ENCODE measurements around the gene KIAA1958. TPM values are rescaled to one million over a fixed set of nuclear protein-coding genes. Genes with fewer than 3 reads are reported as not detected.

The KIAA1958 gene
- total RNA-seq, 1 experiment from 2014 or later: 4.2 TPM

DNA sequence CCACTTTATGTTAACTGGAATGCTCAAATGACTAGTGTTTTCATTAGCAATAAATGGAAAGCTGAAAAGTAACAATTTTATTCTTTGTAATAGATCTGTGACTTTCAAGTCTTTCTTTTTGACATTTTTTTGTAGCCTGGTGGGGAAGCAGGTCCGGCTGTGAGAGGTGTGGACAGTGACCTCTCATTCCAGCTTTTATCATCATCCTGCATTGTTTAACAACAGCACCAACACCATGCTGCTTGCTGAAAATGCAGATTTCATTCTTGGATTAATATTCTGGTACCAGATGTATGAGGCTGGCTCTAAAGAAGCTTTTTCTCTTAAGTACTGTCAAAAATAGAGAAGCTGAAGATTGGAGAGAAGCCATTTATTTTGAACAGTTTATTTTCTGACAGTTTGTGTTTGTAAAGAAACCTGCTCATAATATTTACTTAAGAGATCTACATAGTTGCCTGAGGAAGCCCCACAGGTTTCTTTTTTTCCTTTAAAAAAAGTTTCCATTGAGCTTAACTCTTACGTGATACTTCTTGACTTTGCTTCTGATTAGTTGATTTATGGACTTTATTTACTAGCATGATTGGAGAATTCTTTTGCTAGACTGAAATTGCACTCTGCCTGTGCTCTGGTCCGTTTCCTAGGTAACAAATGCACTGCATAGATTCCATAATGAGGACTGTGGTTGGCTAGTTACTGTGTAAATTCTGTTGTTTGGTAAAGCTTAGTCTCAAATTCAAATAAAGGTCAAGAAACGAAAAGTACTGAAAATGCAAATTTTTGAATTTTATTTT is 3.4 kb downstream of the KIAA1958 start:
- no peak overlapping the region for H3K4me2 ChIP-seq (ENCODE audit: low read length)
- ATAC-seq: no peak
- no peaks in the 10 kb centered on the region for H3K9me3 ChIP-seq (ENCODE audit: low read length)
- DNase-seq: no peak
- no peak overlapping the region for H2AFZ ChIP-seq (ENCODE audit: low read length)
- no peak overlapping the region for H3K27ac ChIP-seq (ENCODE audit: low read length)
- peaks cover 14% of the 10 kb centered on the region for H3K4me1 ChIP-seq (ENCODE audit: insufficient read depth, low read length)
- CTCF ChIA-PET: no interaction called here
- H3K27me3 ChIP-seq (ENCODE audit: low read length): no peaks in the 10 kb centered on the region
- no TSS peak for BruUV-seq (replicated peaks)
- intact Hi-C loops (cut with micrococcal nuclease): loop anchor here (10.0 kb wide), 1 partner anchor 105 kb away; the partner anchor contains the start of gene HSDL2
- H3K9me2 ChIP-seq (replicated peaks; ENCODE audit: low read length): no peaks in the 10 kb centered on the region
- peaks cover 19% of the 10 kb centered on the region for H3K36me3 ChIP-seq (ENCODE audit: low read depth, low read length)
- POLR2A ChIA-PET (ENCODE audit: unreplicated experiment): no interaction called here
- peaks cover 39% of the 10 kb centered on the region for H3K79me2 ChIP-seq (ENCODE audit: low read length)
- no peaks in the 10 kb centered on the region for H3F3A ChIP-seq (ENCODE audit: low read length, unreplicated experiment)
- TF ChIP-seq EZH2phosphoT487 (IDR thresholded peaks at IDR 0.05; ENCODE audit: borderline replicate concordance, low read length) (no peak), EZH2 (IDR thresholded peaks at IDR 0.05; ENCODE audit: low read length, unreplicated experiment) (no peak)
- TF ChIP-seq, protein P1, sequence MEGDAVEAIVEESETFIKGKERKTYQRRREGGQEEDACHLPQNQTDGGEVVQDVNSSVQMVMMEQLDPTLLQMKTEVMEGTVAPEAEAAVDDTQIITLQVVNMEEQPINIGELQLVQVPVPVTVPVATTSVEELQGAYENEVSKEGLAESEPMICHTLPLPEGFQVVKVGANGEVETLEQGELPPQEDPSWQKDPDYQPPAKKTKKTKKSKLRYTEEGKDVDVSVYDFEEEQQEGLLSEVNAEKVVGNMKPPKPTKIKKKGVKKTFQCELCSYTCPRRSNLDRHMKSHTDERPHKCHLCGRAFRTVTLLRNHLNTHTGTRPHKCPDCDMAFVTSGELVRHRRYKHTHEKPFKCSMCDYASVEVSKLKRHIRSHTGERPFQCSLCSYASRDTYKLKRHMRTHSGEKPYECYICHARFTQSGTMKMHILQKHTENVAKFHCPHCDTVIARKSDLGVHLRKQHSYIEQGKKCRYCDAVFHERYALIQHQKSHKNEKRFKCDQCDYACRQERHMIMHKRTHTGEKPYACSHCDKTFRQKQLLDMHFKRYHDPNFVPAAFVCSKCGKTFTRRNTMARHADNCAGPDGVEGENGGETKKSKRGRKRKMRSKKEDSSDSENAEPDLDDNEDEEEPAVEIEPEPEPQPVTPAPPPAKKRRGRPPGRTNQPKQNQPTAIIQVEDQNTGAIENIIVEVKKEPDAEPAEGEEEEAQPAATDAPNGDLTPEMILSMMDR (conservative IDR thresholded peaks at IDR 0.05; ENCODE audit: low read depth, low read length): no peak
- H3K4me3 ChIP-seq (ENCODE audit: low read length): no peak overlapping the region
- no peaks in the 10 kb centered on the region for H4K20me1 ChIP-seq (ENCODE audit: low read length)
- H3K9ac ChIP-seq (ENCODE audit: low read length): no peak overlapping the region

DNA sequence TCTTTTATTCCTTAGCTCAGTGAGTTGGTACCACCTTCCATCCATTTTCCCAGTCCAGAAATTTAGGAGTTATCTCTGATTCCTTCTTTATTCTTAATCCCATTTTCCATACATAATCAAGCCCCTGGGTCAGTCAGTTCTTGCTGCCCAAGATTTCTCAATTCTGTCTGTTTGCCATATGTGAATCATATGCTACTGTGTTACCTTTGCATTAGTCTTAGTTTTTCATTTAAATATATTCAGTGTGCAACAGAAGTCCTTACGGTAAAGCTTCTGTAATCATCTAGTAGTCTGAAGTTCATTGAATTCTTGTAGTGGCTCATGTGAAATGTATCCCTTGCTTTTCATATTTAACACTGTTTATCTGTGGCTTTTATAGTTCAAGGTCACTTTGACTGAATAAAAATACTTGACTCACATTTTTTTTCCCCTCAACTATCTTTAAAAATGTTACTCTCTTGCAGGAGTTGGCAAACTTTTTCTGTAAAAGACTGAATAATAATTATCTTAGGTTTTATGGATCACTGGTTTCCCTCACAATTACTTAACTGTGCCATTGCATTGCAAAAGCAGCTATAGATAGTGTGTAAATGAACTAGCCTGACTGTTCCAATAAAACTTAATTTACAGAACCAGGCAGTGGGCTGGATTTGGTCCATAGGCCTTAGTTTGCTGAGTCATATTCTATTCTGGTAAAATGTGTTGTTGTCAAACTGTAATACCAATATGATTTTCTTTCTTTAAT is 6.9 kb downstream of the KIAA1958 start:
- TF ChIP-seq, protein P1 (conservative IDR thresholded peaks at IDR 0.05; ENCODE audit: low read depth, low read length): no peak
- TF ChIP-seq EZH2phosphoT487 (IDR thresholded peaks at IDR 0.05; ENCODE audit: borderline replicate concordance, low read length) (no peak), EZH2 (IDR thresholded peaks at IDR 0.05; ENCODE audit: low read length, unreplicated experiment) (no peak)
- Histone ChIP-seq H3K9me2 (replicated peaks; ENCODE audit: low read length) (no peaks in the 10 kb centered on the region), H4K20me1 (ENCODE audit: low read length) (no peaks in the 10 kb centered on the region), H2AFZ (ENCODE audit: low read length) (no peak overlapping the region), H3K4me1 (ENCODE audit: insufficient read depth, low read length) (peaks cover 7% of the 10 kb centered on the region; the same call in 1 of the 2 replicates), H3K4me3 (ENCODE audit: low read length) (no peak overlapping the region), H3K9ac (ENCODE audit: low read length) (no peak overlapping the region), H3K79me2 (ENCODE audit: low read length) (peaks cover 29% of the 10 kb centered on the region), H3K36me3 (ENCODE audit: low read depth, low read length) (peaks cover 20% of the 10 kb centered on the region), H3F3A (ENCODE audit: low read length, unreplicated experiment) (no peaks in the 10 kb centered on the region), H3K4me2 (ENCODE audit: low read length) (no peak overlapping the region), H3K9me3 (ENCODE audit: low read length) (no peaks in the 10 kb centered on the region), H3K27me3 (ENCODE audit: low read length) (no peaks in the 10 kb centered on the region), H3K27ac (ENCODE audit: low read length) (no peak overlapping the region)
- POLR2A ChIA-PET (ENCODE audit: unreplicated experiment): no interaction called here
- intact Hi-C loops (cut with micrococcal nuclease): no loop called here
- CTCF ChIA-PET: no interaction called here
- ATAC-seq: peak; percentile 61
- BruUV-seq (replicated peaks): no TSS peak
- peak; percentile 13 for DNase-seq
